K562 (cell line): ENCODE data around the gene PGAP2. TPM values are rescaled to one million over a fixed set of nuclear protein-coding genes. Genes with fewer than 3 reads are reported as not detected.

Source experiments
- CBFB ChIP-seq: sonication (generic); formaldehyde crosslinking; IDR thresholded peaks from 2 replicates; pipeline ENCODE4 v1.4.0; 2020; ENCODE audit warnings: mild to moderate bottlenecking, missing genetic modification reagents
- CHAMP1 ChIP-seq: fragments of 450-650 bp; IDR thresholded peaks from 2 replicates; pipeline ENCODE4 v1.6.1; 2016; ENCODE audit warnings: mild to moderate bottlenecking
- CHD7 ChIP-seq: fragments of 200-600 bp; sonication (generic); IDR thresholded peaks from one replicate; pipeline ENCODE4 v1.6.1; 2012; ENCODE audit warnings: mild to moderate bottlenecking, low read depth, low read length, inconsistent platforms
- HINFP ChIP-seq: fragments of 450-650 bp; conservative IDR thresholded peaks from 2 replicates; pipeline ENCODE4 v1.6.1; 2016; ENCODE audit warnings: missing genetic modification characterization, low read depth, mild to moderate bottlenecking, control low read depth, missing compliant biosample characterization
- HNRNPUL1 ChIP-seq: fragments of 200-400 bp; formaldehyde crosslinking; IDR thresholded peaks from 2 replicates; pipeline ENCODE4 v1.6.1; 2017; ENCODE audit warnings: low read length
- KAT7 ChIP-seq: sonication (generic); formaldehyde crosslinking; IDR thresholded peaks from 2 replicates; pipeline ENCODE4 v1.8.0; 2022; ENCODE audit warnings: missing genetic modification reagents, mild to moderate bottlenecking, borderline replicate concordance
- TRIM24 ChIP-seq, 2 experiments: fragments of 450-650 bp; IDR thresholded peaks; 2 replicates each; pipeline ENCODE4 v1.6.1; 2016
- polyA plus RNA-seq, 8 experiments: library from polyadenylated mRNA; depleted of rRNA in 4 of 8; stranded (reverse) in 5 of 8; unstranded in 3 of 8; fragments of >200 nt; fragmentation: Nextera tagmentation in 2 of 8; fragmentation: Illumina TruSeq in 1 of 8; extraction: Ambion mirVana in 2 of 8; extraction: Trizol in 1 of 8; gene quantifications; 2 replicates each; pipeline versions ENCODE4 v1.2.1 to v1.2.3, GENCODE V29; 2011 to 2014; ENCODE audit warnings: inconsistent platforms in 1 of 8, missing spikeins in 1 of 8
- total RNA-seq, 7 experiments: library from RNA; depleted of rRNA in 6 of 7; stranded (reverse); fragments of >200 nt in 6 of 7; fragmentation: Illumina TruSeq in 2 of 7; extraction: Trizol in 2 of 7; gene quantifications; 2 replicates each; pipeline versions ENCODE4 v1.2.1 to v1.2.3, GENCODE V29; 2011 to 2021; ENCODE audit warnings: low replicate concordance in 1 of 7
- TF ChIP-seq, protein P1 (sequence below), 2 experiments: IDR thresholded peaks; 2 replicates each; pipeline ENCODE4 v1.6.1; 2012; ENCODE audit warnings: improper control_type of control experiment in 2 of 2, low read depth in 2 of 2, low read length in 2 of 2, borderline replicate concordance in 1 of 2

The PGAP2 gene
- total and polyA plus RNA-seq, 9 of the 15 experiments (the other 6 are each of a cell fraction or from before 2014, with no cell fraction given): 17.9 to 47.2 (median 33.7) TPM

GRCh38 chr11:3808861-3809623 lies 682 bp downstream of the PGAP2 start (continued):
- TF ChIP-seq CHD7 (no peak), KAT7 (CRISPR knock-in tag) (no peak), HINFP (no peak), CBFB (no peak), HNRNPUL1 (no peak), CHAMP1 (0 out of 2 replicates have a peak, but pooled peaks have one; percentile 21), TRIM24 (IDR thresholded peaks at IDR 0.05) (no peak)
- TF ChIP-seq, protein P1, sequence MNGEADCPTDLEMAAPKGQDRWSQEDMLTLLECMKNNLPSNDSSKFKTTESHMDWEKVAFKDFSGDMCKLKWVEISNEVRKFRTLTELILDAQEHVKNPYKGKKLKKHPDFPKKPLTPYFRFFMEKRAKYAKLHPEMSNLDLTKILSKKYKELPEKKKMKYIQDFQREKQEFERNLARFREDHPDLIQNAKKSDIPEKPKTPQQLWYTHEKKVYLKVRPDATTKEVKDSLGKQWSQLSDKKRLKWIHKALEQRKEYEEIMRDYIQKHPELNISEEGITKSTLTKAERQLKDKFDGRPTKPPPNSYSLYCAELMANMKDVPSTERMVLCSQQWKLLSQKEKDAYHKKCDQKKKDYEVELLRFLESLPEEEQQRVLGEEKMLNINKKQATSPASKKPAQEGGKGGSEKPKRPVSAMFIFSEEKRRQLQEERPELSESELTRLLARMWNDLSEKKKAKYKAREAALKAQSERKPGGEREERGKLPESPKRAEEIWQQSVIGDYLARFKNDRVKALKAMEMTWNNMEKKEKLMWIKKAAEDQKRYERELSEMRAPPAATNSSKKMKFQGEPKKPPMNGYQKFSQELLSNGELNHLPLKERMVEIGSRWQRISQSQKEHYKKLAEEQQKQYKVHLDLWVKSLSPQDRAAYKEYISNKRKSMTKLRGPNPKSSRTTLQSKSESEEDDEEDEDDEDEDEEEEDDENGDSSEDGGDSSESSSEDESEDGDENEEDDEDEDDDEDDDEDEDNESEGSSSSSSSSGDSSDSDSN (IDR thresholded peaks at IDR 0.05; ENCODE audit: borderline replicate concordance in 1 of 2, low read depth in 2 of 2, low read length in 2 of 2): no peak
